Coronary artery (tissue), 2 donors: ENCODE measurements around the gene KCNQ5.

ENCODE experiments used
- DNase-seq: peaks from one replicate; pipeline ENCODE4 v3.0.0-alpha.2; 2017; ENCODE audit warnings: low spot score
- H3K27ac ChIP-seq, 2 donors: fragments of 200-600 bp; sonication (generic); one replicate each; pipeline ENCODE4 v1.5.1; 2016 to 2019
- H3K4me3 ChIP-seq: fragments of 200-600 bp; sonication (generic); 2 replicates; pipeline ENCODE4 v1.5.1; 2016; ENCODE audit warnings: mild to moderate bottlenecking, moderate library complexity
- TF ChIP-seq, protein P1 (sequence below): fragments of 200-600 bp; sonication (generic); IDR thresholded peaks from one replicate; pipeline ENCODE4 v1.5.1; 2019; ENCODE audit warnings: antibody characterized with exemption

Gene KCNQ5

DNA sequence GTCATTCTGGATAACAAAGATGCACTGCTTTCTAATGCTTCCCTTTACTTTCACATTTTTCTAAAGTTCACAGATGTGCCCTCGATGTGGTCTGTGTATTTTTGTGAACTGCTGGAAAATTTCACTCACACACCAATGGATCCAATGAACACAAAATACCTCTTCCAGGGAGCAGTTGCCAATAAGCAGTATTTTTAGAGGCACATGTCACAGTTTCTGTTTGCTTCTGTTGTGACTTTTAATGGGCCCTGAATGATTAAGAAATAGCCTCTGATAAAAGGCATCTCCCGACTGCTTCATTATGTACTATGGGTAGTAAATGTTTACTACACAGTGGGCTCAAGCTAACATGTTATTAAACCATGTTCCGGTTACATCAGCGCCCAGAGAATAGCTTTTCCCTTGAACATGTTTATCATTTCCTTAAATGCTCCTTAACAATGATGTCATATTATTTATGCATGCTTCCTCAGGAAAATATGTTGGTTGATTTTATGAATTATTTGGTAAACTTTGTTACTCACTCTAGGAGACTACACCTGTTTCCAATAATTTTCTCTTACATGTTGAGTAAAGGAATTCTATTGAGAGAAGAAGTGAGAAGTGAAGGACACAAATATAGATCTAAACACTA is 188.0 kb downstream of the KCNQ5 start:
- TF ChIP-seq, protein P1, sequence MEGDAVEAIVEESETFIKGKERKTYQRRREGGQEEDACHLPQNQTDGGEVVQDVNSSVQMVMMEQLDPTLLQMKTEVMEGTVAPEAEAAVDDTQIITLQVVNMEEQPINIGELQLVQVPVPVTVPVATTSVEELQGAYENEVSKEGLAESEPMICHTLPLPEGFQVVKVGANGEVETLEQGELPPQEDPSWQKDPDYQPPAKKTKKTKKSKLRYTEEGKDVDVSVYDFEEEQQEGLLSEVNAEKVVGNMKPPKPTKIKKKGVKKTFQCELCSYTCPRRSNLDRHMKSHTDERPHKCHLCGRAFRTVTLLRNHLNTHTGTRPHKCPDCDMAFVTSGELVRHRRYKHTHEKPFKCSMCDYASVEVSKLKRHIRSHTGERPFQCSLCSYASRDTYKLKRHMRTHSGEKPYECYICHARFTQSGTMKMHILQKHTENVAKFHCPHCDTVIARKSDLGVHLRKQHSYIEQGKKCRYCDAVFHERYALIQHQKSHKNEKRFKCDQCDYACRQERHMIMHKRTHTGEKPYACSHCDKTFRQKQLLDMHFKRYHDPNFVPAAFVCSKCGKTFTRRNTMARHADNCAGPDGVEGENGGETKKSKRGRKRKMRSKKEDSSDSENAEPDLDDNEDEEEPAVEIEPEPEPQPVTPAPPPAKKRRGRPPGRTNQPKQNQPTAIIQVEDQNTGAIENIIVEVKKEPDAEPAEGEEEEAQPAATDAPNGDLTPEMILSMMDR = no peak
- Histone ChIP-seq H3K27ac (peak overlapping the region; percentile 54 to 74), H3K4me3 (peak overlapping the region; percentile 16)
- no peak for DNase-seq

DNA sequence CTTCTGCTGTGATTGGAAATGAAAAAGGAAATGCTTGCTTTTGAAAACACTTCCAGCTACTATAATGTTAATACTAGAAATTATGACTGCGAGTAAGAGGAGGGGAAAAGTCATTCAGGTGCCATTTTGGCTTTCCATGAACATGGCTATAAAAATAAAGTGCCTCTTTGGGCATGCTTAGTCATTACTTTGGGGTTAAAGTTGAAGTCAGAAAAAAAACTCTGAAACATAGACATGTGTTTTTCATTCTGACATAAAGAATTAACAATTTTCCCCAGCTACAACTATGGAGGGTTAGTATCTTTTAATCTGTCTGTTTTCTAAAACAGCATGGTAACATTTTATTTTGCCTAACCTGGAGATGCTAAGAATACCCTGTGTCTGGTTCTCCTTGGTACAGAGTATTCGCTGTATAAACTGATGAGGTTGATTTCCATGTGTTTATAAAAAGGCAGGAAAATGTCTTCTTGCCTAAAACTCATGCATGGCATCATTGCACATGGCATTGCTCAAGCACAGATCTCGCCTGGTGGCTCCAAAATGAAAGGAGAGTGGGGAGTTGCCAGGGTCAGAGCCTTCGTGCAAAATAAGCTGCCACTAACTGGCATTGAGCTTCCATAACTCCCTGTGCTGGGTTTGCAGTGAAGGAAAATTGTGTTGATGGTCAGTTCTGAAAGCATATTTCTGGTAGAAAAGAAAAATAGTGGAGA is 188.9 kb downstream of the KCNQ5 start:
- Histone ChIP-seq H3K27ac (peak overlapping the region; percentile 54 to 74), H3K4me3 (no peak overlapping the region)
- TF ChIP-seq, protein P1 = no peak
- no peak for DNase-seq

DNA sequence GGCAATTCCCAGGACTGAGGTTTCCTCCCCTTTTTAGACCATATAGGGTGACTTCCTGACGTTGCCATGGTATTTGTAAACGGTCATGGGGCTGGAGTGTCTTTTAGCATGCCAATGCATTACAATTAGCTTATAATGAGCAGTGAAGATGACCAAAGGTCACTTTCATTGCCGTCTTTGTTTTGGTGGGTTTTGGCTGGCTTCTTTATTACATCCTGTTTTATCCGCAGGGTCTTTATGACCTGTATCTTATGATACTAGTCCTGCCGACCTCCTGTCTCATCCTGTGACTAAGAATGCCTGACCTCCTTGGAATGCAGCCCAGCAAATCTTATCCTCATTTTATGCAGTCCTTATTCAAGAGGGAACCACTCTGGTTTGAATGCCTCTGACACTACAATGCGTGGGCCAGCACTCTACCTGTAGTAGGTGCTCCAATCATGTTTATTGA is 190.1 kb downstream of the KCNQ5 start:
- H3K27ac ChIP-seq = no peak overlapping the region
- H3K4me3 ChIP-seq = no peak overlapping the region
- no peak for DNase-seq
- TF ChIP-seq, protein P1 = no peak

DNA sequence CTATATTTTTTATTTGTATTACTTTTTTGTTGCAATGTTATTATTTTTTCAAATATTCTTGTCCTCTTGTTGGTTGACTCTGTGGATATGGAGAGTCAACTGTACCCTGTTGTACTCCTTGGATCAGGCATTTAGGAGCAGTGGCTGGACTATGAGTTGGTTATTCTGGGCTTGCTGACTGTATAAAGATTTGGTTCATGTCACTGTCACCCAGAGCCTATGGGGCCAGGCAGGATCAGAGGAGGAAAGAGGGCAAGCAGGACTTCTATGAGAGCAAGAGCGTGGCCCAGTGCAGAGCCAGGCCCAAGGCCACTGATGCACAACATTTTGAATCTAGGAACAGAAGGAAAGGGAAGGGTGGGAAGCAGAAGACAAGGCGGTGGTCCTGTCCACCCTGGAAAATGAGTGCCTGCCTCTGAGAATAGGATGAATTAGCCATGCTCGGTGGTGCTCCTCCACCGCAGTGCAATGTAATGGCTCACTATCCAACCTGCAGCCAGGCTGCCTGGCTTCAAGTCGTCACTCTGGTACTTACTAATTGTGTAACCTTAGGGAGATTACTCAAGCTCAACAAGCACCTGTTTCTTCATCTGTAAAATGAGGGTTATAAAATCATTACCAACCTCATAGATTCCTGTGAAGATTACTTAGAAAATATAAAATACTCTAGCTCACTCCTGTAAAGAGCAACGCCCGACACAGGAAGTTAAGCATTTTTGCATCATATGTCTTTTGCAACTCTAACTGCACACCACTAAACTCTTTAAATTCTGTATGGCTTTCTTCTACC is 192.1 kb downstream of the KCNQ5 start:
- H3K27ac ChIP-seq = no peak overlapping the region
- DNase-seq = no peak
- no peak overlapping the region for H3K4me3 ChIP-seq
- TF ChIP-seq, protein P1 = no peak

DNA sequence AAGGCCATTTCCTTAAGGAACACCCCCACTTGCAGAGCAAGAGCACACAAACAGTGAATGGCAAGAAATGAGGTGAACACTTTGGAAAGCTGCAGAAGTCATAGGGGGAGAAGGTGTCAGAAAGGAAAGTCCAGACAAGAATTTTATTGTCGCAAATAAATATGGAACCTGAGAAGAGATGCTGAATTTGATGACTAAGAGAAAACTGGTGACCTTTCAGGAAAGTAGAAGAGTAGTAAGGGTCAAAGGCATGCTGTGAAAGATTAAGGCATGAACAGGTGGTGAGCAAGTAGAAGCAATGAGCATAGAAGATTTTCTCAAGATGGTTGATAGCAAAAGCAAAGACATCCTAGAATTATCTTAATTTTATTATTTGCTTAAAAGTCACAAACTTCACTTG is 194.2 kb downstream of the KCNQ5 start:
- TF ChIP-seq, protein P1 = no peak
- DNase-seq = no peak
- H3K4me3 ChIP-seq = no peak overlapping the region
- no peak overlapping the region for H3K27ac ChIP-seq

DNA sequence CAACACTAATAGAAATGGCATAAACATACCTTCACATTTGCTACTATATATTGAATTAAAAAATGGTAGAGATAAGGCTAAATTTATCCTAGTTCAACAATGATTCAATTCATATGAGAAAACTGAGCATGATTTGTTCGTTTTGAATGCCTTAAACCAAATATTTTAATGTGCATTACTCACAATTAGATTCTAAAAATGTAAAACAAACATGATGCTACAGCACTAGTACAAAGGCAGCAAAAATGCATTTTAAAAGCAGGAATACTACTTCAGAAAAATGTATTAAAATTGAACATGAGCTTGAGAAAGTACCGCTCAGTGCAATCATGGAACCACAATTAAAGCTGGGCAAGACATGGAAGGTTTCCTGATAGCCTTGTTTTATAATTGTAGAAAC is 195.3 kb downstream of the KCNQ5 start:
- Histone ChIP-seq H3K4me3 (no peak overlapping the region), H3K27ac (no peak overlapping the region)
- no peak for DNase-seq
- TF ChIP-seq, protein P1 = no peak
